Skin epidermis (tissue), 12 donors: ENCODE data around the gene TFAM.
A peak's percentile ranks its signal among the peaks of the same experiment; 100 is the strongest.
"Not testable (repeated sequence)": the region's sequence is repeated elsewhere in the genome, so short reads cannot be mapped to it uniquely, and the experiment has no call there.

Source experiments
- H3K27ac ChIP-seq, 21 experiments: fragments of 200-600 bp; sonication (generic) in 11 of 21; one replicate each; pipeline ENCODE4 v1.5.0; 2020; ENCODE audit warnings: mild to moderate bottlenecking in 3 of 21, inconsistent platforms in 2 of 21, moderate library complexity in 2 of 21
- H3K4me3 ChIP-seq, 7 experiments: fragments of 200-600 bp; sonication (generic) in 2 of 7; one replicate each; pipeline ENCODE4 v1.5.0; 2020; ENCODE audit warnings: inconsistent platforms in 2 of 7, mild to moderate bottlenecking in 2 of 7, moderate library complexity in 1 of 7

TFAM gene

DNA sequence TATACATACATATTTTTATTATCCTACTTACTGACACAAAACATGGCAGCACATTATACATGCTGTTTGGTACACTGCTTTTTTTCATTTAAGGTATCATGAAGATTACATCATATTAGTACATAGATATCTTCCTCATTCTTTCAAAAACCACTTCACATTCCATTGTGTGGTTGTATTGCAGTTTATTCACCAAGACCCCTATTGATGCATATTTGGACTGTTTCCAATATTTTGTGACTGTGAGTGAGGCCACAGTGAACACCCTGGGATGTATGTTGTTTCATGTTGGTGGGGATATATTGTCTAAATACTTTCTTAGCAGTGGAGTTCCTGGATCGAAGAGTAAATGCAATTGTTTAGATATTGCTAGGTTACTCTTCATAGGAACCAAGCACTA, 39.0 kb downstream of the TFAM start:
- H3K27ac ChIP-seq: no peak overlapping the region
- no peak overlapping the region for H3K4me3 ChIP-seq

DNA sequence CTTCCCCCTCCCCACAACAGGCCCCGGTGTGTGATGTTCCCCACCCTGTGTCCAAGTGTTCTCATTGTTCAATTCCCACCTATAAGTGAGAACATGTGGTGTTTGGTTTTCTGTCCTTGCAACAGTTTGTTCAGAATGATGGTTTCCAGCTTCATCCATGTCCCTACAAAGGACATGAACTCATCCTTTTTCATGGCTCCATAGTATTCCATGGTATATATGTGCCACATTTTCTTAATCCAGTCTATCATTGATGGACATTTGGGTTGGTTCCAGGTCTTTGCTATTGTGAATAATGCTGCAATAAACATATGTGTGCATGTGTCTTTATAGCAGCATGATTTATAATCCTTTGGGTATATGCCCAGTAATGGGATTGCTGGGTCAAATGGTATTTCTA, 43.2 kb downstream of the TFAM start:
- not testable (repeated sequence) for H3K27ac ChIP-seq, H3K4me3 ChIP-seq

DNA sequence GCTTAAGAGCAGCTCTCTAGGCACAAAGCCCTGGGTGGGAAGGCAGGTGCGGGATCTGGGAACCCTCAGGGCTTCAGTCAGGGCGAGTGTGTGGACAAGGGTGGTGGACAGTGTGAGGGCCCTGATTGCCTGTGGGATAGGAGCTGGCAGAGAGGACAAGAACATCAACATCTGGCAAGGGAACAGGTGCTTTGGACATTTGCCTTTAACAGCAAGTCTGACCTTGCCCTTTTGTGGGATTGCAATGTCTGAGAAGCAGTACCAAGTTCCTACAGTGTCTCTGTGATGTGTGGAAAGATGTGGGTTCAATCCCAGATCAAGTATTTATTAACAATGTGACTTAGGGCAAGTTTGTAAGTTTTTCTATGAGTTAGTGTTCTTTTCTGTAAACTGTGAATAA, 46.7 kb downstream of the TFAM start:
- no peak overlapping the region for H3K4me3 ChIP-seq
- H3K27ac ChIP-seq: no peak overlapping the region

DNA sequence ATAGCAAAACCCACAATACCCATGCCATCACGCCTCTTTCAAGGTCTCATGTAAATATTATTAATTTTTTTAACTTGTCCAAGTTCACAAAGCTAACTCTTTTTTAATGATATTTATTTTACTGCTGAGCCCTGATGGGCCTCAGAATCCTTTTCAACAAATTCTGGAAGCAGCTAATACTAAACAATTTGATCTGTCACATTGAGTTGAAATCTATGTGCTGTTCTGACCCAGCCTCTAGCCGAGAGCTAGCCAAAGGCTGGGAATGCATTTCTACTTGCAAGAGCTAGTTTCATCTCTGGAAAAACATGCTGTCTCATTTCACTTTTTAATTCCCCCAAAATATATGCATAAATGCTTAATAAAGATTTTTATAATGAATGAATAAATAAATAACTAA, 47.9 kb downstream of the TFAM start:
- Histone ChIP-seq H3K27ac (no peak overlapping the region), H3K4me3 (no peak overlapping the region)

DNA sequence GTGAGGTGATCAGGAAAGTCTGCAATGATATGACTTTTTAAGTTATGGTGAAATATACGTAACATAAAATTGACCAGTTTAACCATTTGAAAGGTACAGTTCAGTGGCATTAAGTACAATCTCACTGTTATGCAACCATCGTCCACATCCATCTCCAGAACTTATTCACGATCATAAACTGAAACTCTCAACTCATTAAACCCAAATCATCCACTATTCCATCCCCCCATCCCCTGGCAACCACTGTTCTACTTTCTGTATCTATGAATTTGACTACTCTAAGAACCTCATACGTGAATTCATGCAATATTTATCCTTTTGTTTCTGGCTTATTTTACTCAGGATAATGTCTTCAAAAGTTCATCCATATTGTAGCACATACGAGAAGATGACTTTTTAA, 48.4 kb downstream of the TFAM start:
- no peak overlapping the region for H3K27ac ChIP-seq
- no peak overlapping the region for H3K4me3 ChIP-seq

DNA sequence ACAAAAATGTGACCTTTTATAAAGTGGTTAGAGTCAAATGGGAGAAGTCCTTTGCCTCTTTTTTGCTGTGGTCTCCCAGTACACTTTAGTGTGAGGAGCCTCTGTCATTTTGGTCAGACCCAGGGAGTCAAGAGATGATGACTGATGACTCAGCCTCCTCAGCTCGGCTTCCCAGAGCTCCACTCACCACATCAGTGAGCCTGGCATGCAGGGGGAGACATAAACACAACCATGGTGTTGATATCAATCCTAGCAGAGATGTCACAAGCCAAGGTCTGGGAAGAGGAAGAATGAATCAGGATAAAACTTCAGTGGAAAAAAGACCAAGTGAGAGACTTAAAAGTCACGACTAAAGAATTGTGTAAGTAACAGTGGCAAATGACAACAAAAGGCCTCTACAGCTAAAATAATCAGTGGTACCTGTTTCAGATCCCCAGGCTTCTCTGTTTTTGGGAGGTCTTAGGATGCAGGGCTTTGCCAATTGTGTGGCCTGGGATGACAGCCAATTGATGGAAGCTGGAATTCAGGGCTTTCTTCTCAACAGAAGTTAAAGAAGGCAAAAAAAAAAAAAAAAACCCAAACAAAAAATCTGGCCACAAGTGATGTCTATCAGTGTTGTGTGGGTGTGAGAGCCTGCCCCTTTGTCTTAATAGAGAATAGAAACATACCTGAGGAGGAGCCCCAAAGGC, 50.2 kb downstream of the TFAM start:
- peak overlapping the region in 12 of 21 experiments; percentile 0 to 67 (median 46) for H3K27ac ChIP-seq

DNA sequence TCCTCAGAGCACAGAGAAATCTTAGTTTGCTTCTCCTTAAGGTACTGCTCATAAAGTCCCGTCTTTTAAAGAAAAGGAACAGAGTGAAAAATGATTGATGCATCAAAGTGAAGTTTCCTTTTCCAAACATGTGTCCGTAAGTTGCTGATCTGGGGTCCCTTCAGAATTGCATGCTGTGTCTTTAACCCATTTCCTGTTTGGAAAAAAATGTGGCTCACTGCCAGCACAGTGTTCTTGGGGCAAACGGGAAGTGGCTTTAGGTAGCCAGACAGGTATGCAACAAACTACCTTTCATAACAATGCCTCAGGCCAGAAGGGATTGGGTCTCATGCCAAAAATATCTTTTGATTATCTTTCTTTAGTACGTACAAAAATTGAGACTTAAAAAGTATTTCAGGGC, 50.9 kb downstream of the TFAM start:
- H3K27ac ChIP-seq: peak overlapping the region in 11 of 21 experiments; percentile 0 to 67 (median 46)
- H3K4me3 ChIP-seq: no peak overlapping the region

More for the DNA sequence above, 50.2 kb downstream of the TFAM start:
- no peak overlapping the region for H3K4me3 ChIP-seq

DNA sequence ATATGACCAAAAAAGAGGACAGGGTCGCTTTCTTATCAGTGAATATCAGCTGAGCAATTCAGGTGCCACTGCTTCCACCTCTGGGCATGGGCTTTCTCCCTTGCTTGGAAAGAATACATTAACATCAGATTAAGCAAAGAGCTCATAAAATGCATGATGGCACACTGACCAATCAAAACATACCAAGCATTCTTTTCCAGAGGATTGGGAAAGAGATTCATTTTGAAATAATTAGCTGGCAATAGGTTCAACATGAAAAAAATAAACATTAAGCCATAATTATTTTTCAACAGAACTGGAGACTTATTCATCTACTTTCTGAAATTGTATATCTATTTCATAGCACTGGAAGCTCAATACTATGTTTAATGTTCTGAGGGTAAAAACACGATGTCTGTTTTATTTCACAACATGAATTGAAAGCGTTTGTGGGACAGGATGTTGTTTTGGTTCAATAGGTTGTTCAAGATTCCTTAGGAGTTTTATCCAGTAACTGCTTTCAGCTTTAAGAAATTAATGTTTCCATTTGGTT, 53.2 kb downstream of the TFAM start:
- peak overlapping the region in 2 of 21 experiments; percentile 41 to 59 for H3K27ac ChIP-seq
- no peak overlapping the region for H3K4me3 ChIP-seq

DNA sequence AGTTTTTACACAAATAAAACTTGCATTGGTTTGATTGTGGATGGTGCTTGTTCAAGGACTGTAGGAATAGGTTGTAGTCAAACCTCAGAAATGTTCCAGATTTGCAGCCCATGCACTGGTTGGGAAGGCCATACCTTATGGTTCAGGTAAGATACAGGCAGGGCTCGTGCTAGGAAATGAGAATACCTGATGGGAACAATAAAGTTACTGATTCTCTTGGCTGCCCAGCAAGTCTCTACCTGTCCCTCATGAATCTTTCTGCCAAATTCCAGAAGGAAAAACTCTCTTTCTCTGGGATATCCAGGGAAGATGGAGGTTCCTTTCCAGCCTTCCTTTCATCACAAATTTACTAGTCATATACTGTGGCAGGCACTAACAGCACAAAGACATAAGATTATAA, 53.8 kb downstream of the TFAM start:
- H3K4me3 ChIP-seq: no peak overlapping the region
- peak overlapping the region in 3 of 21 experiments; percentile 21 to 59 (median 41) for H3K27ac ChIP-seq

DNA sequence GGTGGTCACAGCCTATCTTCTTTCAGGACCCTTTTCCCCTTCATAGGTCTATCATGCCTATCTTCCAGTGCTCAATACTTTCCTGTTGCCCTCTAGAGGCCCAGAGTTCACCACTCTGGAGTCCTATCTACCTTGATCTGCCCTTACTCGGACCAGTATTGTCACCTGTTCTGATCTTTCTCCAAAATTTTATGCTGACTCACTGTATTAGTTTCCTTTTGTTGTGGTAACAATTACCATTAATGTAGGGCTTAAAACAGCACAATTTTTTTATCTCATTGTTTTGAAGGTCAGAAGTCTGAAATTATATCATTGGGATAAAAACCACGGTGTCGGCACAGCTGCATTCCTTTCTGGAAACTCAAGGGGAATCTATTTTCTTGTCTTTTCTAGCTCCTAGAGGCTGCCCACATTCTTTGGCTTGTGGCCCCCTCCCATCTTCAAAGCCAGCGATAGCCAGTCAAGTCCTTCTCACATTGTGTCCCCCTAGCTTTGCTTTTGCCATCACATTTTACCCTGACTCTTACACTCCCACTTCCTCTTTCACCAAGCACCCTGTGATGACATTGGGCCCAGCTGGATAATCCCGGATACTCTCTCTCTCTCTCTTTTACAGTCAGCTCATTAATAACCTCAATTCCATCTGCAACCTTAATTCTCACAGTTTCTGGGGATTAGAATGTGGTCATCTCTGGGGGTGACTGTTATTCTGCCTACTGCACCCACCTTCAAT, 54.6 kb downstream of the TFAM start:
- Histone ChIP-seq H3K27ac (peak overlapping the region in 2 of 21 experiments; percentile 41 to 59), H3K4me3 (no peak overlapping the region)

DNA sequence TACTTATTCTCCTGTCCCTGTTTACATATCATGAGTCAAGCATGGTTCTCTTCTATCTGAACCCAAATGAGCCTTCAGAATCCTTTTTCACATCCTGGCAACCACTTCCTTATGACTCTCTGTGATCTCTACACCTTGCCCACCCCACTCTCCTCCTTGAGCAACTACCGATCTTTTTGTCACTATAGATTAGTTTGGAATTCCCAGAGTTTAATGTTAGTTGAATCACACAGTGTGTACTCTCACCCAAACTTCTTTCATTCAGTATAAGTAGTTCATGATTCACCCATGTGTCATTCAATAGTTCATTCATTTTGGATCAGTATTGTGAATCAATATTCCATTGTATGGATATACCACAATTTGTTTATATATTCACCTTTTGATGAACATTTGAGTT, 55.3 kb downstream of the TFAM start:
- H3K4me3 ChIP-seq: no peak overlapping the region
- H3K27ac ChIP-seq: no peak overlapping the region

DNA sequence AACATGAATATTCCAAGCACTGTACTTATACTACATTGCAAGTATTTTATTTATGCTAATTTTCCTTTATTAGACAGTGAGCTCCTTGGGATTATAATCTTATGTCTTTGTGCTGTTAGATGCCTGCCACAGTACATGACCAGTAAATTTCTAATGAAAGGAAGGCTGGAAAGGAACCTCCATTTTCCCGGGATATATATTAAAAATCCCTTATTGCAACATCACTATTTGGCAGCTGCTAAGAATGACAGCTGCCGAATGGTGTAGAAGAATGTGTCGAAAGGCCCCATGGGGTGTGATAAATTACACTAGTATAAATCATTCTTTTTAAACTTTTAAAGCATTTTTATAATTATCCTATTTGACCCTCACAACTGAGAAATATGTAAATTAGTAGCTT, 59.1 kb downstream of the TFAM start:
- H3K27ac ChIP-seq: no peak overlapping the region
- H3K4me3 ChIP-seq: no peak overlapping the region

DNA sequence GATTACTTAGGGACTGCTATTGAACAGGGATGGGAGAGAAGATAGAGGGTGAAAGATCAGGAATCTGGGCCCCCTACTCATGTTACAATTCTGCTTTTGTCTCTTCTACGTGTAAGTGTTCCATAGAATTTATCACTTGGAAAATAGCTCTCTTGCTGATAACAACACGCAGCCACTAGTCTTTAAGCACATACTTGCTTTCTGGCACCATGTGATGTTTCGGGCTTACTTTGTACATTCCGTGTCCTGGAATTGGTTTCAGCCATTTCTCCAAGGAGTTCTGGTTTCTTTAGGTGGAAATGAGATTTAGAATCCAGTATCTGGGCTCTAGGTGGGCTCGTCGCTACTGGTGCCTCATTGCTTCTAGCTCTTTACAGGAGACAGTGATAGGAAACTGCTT, 59.7 kb downstream of the TFAM start:
- Histone ChIP-seq H3K27ac (no peak overlapping the region), H3K4me3 (no peak overlapping the region)

DNA sequence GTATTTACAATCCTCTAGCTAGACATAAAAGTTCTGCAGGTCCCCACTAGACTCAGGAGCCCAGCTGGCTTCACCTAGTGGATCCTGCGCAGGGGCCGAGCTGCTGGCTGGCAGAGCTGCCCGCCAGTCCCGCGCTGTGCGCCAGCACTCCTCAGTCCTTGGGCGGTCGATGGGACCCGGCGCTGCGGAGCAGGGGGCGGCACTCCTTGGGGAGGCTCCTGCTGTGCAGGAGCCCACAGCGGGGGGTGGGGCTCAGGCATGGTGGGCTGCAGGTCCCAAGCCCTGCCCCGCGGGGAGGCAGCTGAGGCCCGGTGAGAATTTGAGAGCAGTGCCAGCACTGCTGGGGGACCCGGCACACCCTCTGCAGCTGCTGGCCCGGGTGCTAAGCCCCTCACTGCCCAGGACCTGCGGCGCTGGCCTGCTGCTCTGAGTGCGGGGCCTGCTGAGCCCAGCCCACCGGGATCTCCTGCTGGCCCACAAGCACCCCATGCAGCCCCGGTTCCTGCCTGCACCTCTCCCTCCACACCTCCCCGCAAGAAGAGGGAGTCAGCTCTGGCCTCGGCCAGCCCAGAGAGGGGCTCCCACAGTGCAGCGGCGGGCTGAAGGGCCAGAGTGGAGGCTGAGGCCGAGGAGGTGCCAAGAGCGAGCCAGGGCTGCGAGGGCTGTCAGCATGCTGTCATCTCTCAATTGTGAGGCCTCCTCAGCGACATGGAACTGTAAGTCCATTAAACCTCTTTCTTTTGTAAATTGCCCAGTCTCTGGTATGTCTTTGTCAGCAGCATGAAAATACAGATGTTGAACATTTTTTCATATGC, 63.1 kb downstream of the TFAM start:
- Histone ChIP-seq H3K27ac (no peak overlapping the region), H3K4me3 (no peak overlapping the region)
